Islet of Langerhans (tissue), 1 donor: ENCODE results near the gene DOHH.
"Not testable (repeated sequence)": the region's sequence is repeated elsewhere in the genome, so short reads cannot be mapped to it uniquely, and the experiment has no call there.

Experiments used
- FAIRE-seq: peaks from one replicate; lab custom pipeline; 2011; peaks lifted over from hg19 to GRCh38; lab: Jason Lieb, UNC

DOHH gene

GRCh38 chr19:3534375-3535234 lies 34.1 kb upstream of the DOHH start:
- no peak for FAIRE-seq

DNA sequence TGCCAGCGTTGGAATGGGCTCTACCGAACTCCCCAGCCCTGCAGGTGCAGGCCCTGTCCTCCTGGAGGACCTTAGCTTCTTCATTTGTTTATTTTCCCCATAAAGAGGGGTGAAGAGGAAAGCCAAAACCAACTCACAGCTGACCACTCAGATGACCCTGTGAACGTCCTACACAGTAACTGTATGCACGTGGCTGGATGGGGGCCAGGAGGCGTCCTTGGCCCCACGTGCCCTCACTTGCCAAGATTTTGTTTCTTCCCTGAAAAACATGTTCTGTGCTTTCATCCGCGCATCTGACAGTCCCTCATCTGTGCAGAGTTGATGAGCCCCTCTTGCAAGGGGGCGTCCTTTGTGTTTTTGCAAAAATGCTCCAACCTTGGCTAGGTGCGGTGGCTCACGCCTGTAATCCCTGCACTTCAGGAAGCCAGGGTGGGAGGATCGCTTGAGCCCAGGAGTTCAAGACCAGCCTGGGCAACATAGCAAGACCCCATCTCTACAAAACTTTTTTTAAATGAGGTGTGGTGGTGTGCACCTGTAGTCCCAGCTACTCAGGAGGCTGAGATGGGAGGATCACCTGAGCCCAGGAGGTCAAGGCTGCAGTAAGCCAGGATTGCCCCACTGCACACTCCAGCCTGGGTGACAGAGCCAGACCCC lies 33.2 kb upstream of the DOHH start:
- FAIRE-seq, result no peak

- FAIRE-seq, result no peak
Observed at GRCh38 chr19:3533033-3533432, 32.6 kb upstream of the DOHH start.

DNA sequence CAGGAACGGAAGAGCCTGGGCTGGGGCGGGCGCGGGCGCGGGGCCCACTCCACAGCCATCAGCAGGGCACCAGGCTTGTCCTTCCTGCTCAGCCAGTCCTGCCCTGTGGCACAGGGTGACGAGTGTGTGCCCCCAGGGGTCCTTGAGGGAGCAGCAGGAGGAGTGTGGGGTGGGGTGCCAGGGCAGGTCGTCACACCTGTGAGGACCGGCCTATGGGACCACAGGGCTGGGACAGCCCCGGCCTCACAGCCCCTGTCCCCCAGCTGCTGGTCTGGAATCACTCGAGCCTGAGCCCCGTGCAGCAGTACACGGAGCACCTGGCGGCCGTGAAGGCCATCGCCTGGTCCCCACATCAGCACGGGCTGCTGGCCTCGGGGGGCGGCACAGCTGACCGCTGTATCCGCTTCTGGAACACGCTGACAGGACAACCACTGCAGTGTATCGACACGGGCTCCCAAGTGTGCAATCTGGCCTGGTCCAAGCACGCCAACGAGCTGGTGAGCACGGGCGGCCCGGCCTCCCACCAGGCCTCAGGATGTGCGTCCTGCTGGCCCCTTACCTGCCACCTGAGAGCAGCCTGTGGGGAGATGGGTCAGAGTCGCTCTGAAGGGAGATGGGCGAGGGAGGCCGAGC lies 31.8 kb upstream of the DOHH start:
- FAIRE-seq, result no peak

DNA sequence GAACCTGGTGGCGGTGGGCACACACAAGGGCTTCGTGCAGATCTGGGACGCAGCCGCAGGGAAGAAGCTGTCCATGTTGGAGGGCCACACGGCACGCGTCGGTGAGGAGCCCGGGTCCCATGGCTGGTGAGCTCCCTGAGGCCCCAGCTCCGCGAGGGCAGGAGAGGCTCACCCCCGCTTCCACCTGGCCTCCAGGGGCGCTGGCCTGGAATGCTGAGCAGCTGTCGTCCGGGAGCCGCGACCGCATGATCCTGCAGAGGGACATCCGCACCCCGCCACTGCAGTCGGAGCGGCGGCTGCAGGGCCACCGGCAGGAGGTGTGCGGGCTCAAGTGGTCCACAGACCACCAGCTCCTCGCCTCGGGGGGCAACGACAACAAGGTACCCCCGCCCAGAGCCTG lies 31.2 kb upstream of the DOHH start:
- FAIRE-seq, result no peak

DNA sequence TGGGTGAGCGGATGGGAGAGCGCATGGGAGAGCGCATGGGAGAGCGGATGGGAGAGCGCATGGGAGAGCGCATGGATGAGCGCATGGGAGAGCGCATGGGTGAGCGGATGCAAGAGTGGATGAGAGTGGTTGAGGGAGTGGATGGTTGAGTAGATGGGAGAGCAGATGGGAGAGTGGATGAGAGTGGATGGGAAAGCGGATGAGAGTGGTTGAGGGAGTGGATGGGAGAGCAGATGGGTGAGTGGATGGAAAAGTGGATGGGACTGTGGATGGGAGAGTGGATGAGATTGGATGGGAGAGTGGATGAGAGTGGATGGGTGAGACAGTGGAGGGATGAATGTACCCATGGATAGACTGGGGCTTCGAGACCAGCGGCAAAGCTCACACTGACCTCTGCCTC lies 29.9 kb upstream of the DOHH start:
- FAIRE-seq, result no peak

GRCh38 chr19:3529299-3529698 lies 28.8 kb upstream of the DOHH start:
- not testable (repeated sequence) for FAIRE-seq

DNA sequence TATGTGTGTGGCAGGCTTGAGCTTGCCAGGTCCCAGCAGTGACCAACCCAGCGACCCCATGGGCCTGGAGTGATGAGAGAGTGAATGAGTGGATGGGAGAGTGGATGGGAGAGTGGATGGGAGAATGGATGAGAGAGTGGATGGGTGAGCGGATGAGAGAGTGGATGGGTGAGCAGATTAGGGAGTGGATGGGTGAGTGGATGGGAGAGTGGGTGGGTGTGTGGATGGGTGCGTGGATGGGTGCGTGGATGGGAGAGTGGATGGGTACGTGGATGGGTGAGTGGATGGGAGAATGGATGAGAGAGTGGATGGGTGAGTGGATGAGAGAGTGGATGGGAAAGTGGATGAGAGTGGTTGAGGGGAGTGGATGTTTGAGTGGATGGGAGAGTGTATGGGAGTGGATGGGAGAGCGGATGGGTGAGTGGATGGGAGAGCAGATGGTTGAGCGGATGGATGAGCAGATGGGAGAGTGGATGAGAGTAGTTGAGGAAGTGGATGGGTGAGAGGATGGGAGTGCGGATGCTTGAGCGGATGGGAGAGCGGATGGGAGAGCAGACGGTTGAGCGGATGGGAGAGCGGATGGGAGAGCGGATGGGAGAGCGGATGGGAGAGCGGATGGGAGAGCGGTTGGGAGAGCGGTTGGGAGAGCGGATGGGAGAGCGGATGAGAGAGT lies 28.2 kb upstream of the DOHH start:
- FAIRE-seq, result no peak

- no peak for FAIRE-seq
Observed at GRCh38 chr19:3528080-3528479, 27.6 kb upstream of the DOHH start.

- no peak for FAIRE-seq
Observed at GRCh38 chr19:3527238-3527910, 26.9 kb upstream of the DOHH start.

- FAIRE-seq, result no peak
Observed at GRCh38 chr19:3526507-3527237, 26.2 kb upstream of the DOHH start.

DNA sequence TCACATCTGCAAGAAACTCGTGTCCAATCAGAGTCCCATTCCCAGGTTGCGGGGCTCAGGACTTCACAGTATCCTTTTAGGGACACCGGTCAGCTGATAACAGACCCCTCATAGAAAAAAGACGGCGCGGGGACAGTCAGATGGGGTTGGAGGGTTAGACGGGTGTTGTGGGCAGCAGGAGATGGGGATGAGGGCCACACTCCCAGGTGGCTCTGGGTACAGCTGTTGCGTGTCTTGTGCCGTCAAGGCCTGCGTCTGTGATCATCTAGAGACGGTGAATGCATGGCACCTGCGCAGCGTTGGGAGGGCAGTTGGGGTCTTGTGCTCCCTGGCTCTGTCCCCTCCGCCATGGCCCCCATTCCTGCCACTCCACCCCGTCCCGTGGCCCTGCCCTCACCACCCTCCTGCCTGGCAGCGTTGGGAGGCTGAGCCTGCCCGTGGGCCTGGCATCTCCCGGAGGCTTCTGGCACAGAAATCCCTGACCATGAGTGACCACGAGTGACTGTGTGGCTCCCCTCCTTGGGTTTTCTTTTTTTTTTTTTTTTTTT lies 24.5 kb upstream of the DOHH start:
- FAIRE-seq, result no peak

DNA sequence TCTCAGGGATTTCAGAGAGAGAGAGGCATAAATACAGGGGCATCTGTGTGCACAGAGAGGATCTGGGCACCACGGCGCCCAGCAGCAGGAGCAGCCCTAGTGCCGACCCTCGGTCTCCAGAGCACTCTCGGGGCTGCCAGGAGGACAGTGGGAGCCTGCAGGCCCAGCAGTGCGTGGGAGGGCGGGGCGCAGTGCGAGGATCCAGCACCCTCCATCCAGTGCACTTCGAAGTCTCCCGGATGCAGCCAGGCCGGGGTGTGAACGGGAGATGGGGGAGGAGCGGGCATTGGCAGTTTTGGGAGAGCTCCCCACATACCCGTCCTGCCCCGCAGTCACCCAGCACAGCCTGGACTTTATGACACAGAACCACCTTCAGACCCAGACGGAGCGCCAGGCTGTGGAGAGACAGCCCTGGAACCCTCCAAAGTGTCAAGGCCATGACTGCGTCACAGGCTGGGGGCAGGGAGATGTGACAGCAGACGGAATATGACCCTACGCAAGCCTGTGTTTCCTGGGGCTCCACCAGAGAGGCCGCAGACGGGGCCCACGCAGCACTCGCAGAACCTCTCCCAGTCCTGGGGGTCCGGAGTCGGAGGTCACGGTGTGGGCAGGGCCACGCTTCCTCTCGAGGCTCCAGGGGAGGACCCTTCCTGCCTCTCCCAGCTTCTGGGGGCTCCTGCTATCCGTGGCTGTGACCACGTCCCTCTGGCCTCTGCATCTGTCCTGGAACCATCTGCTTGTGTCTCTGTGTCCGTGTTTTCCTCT lies 23.8 kb upstream of the DOHH start:
- no peak for FAIRE-seq

DNA sequence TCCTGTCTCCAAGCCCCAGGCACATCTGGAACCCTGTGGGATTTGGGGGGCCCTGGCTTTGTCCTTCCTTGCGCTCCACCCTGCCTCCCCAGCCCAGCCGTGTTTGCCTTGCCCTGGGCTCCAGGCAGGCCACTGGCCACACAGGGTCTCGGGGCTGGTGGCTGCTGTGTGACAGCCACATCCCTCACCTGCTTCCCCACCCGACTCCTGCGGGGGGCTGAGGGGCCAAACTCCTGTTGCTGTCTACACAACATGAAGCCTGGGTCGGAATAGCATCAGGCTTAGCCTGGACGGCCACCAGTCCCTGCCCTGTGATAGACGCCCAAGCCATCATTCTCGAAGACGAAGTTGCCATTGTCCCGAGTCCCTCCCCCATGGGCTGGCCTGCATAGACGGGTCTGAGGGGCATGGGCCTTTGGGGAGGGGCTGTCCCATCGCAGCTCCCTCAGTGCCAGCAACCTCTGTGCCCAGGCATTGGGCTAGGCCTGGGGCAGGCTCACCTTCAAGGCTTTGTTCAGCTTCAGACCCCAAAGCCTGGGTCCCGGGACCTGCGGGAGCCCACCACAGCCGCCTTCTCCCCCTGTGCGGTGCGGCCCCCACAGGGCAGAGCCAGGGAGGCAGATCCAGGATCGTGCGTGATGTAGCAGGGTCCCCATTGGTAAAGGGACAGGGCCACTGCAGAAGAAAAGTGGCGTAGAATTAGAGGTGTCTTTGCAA lies 23.0 kb upstream of the DOHH start:
- FAIRE-seq, result no peak

DNA sequence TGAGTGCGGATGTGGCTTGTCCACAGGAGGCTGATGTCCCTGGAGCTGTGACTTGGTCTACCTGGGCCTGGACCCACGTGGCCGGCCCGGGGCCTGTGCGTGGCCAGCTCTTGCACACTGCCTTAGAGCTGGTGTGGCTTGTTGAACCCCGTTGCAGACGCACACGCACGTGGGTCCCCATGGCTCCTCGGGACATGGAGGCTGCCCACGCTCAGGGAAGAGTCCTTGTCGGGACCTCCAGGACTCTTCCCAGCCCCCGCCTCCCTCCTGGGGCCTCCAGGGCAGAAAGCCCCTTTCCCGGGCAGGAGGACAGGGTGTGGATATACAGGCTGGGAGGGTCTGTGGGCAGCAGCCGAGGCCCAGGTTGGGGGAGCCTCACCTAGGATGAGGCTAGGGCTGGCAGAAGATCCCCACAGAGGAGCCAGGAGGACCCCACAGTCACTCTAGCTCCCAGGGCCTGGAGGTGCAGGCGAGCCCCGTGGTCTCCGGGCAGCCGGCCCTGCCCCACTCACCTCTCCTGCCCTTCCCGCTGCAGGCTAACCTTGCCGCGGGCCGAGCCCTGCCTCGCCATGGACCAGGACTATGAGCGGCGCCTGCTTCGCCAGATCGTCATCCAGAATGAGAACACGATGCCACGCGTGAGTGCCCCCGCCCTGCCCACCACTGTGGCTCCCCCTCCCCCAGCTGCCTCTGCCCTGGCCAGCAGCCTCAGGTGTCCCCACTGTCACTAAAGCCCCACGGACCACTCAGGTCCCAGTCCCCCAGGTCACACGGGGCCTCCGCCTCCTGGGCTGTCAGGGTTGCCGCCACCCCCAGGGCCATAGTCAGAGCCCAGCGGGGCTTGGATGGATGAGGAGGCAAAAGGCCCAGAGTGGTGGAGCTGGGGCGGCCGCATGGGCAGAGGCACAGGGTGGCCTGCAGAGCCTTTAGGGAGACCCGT lies 22.2 kb upstream of the DOHH start:
- FAIRE-seq, result no peak

DNA sequence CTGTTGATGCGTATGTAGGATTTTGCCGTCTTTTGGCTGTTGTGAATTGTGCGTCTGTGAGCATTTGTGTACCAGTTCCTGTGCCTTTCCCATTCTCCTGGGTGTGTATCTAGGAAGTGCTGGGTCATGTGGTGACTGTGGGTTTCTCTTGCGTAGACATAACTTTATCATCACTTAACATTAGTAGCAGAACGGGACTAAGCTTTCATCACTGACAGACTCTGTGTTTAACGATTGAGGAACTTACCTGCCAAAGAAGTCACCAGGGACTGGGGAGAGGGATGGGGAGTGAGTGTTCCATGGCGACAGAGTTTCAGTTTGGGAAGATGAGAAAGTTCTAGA lies 20.6 kb upstream of the DOHH start:
- FAIRE-seq, result no peak

DNA sequence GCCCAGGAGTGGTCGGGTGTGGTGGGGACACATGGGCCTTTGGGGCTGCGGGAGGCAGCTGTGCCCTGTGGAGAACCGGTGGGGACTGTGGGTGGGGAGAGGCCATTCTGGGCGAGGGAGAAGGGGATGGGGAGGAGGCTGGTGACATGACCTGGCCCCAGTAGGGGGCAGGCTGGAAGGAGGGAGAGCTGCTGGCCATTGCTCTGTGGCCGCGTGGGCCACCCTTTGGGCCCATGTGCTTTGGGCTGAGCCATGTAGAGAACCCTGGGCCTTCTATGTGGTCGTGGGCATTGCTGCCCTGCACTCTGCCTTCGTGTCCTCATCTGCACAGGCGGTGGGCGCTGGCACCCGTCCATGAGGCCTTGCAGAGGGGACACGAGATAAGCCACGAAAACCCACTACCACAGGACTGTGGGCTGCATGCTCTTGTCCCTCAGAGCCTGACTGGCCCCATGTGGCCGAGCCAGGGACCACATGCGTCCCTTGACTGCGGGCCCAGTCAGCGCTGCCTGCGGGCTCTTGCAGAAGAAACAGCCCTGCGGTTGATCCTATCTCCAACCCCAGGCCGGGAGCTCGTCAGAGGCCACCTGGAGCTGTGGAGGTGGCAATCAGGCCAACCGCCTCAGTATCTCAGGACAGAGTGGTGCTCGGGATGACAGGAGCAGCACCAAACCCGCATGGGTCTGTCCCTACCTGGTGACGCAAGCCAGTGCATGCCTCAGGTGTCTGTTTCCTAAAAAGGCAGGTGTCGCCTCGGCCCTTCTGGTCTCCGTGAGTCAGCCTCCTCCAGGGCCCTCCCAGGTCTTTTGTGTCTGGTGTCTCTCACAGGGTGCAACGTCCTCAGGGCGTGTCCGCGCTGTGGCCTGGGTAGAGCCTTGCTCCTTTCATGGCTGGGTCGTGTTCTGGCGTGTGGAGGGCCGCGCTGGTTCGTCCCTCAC lies 20.0 kb upstream of the DOHH start:
- no peak for FAIRE-seq

GRCh38 chr19:3519126-3519525 lies 18.7 kb upstream of the DOHH start:
- no peak for FAIRE-seq
